Fibroblast of lung (primary cell): Measurements from ENCODE around the gene RALGPS2.

ENCODE experiments used
- CTCF ChIP-seq, 2 donors: IDR thresholded peaks in 1 of 2; conservative IDR thresholded peaks in 1 of 2; 1 replicate in 1 of 2; 2 replicates in 1 of 2; pipeline ENCODE4 v1.5.1; 2011 to 2012; ENCODE audit warnings: low read length in 2 of 2, control low read depth in 1 of 2, inconsistent platforms in 1 of 2, low read depth in 1 of 2, mild to moderate bottlenecking in 1 of 2
- EZH2 ChIP-seq: IDR thresholded peaks from 2 replicates; pipeline ENCODE4 v1.5.1; 2012; ENCODE audit warnings: low read length, control low read depth, mild to moderate bottlenecking; ENCODE audit errors: missing control alignments

DNA sequence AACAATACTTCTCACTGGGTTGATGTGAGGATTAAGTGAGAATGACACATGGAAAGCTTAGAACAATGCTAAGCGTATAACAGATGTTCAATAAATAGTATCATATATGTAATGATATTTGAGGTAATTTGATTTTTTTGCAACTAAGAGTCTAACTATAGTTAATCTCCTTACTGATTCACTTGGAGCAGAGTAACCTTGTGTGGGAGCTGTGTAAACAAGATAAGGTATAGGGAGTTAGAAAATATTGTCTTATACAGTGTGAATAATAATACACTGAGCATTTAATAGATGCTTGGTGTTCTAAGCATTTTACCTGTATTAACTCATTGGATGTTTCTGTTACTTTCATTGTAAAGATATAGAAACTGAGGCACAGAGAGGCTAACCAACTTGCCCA is 15.9 kb downstream of the RALGPS2 start:
- TF ChIP-seq CTCF (conservative IDR thresholded peaks at IDR 0.05 in 1 of 2, IDR thresholded peaks at IDR 0.05 in 1 of 2; ENCODE audit: low read depth in 1 of 2, low read length in 2 of 2) (no peak), EZH2 (no peak)
